Upper lobe of left lung (tissue), 6 donors: ENCODE data around the gene ZCCHC7. TPM values are rescaled to one million over a fixed set of nuclear protein-coding genes. Genes with fewer than 3 reads are reported as not detected.

Source experiments
- ATAC-seq, 2 donors: fragments of 200-7000 bp; cut with Tn5 transposase; one replicate each; pipeline ENCODE4 v1.9.1; 2022; ENCODE audit warnings: mild to moderate bottlenecking in 2 of 2, moderate library complexity in 2 of 2; ENCODE audit not compliant: low FRiP score in 2 of 2
- DNase-seq, 2 donors: peaks; one replicate each; pipeline ENCODE4 v3.0.0-alpha.2; 2019 to 2020
- H3K27ac ChIP-seq, 4 donors: fragments of 200-600 bp; sonication (generic); one replicate each; pipeline ENCODE4 v1.5.1; 2016 to 2019
- H3K27me3 ChIP-seq, 4 donors: fragments of 200-600 bp; sonication (generic); one replicate each; pipeline ENCODE4 v1.5.1; 2017 to 2019
- H3K36me3 ChIP-seq, 4 donors: fragments of 200-600 bp; sonication (generic); one replicate each; pipeline ENCODE4 v1.5.1; 2016 to 2019
- H3K4me1 ChIP-seq, 4 donors: fragments of 200-600 bp; sonication (generic); one replicate each; pipeline ENCODE4 v1.5.1; 2018 to 2019
- H3K4me3 ChIP-seq, 4 donors: fragments of 200-600 bp; sonication (generic); one replicate each; pipeline ENCODE4 v1.5.1; 2017 to 2019; ENCODE audit warnings: mild to moderate bottlenecking in 2 of 4, moderate library complexity in 1 of 4
- H3K9me3 ChIP-seq, 4 donors: fragments of 200-600 bp; sonication (generic); one replicate each; pipeline ENCODE4 v1.5.1; 2018 to 2019
- CTCF ChIP-seq, 6 experiments: fragments of 450-650 bp in 4 of 6; fragments of 200-600 bp in 2 of 6; sonication (generic) in 2 of 6; IDR thresholded peaks; one replicate each; pipeline ENCODE4 v1.5.1; 2016 to 2019; ENCODE audit warnings: antibody characterized with exemption in 6 of 6
- EP300 ChIP-seq, 4 donors: sonication (generic); formaldehyde crosslinking; IDR thresholded peaks; one replicate each; pipeline ENCODE4 v1.5.1; 2017; ENCODE audit warnings: antibody characterized with exemption in 4 of 4, control low read depth in 2 of 4
- POLR2A ChIP-seq, 4 donors: fragments of 450-650 bp; IDR thresholded peaks; one replicate each; pipeline ENCODE4 v1.5.1; 2016 to 2017; ENCODE audit warnings: antibody characterized with exemption in 4 of 4, mild to moderate bottlenecking in 2 of 4
- POLR2AphosphoS5 ChIP-seq, 2 donors: sonication (generic); formaldehyde crosslinking; IDR thresholded peaks; one replicate each; pipeline ENCODE4 v1.5.1; 2017; ENCODE audit warnings: antibody characterized with exemption in 2 of 2
- WGBS, 2 donors: methylation state at CpG; one replicate each; pipeline ENCODE4 v1.1.5; 2017 to 2018; 5-methylcytosine and 5-hydroxymethylcytosine counted together
- total RNA-seq, 6 donors: library from RNA; depleted of rRNA in 4 of 6; stranded (reverse); fragments of >200 nt in 4 of 6; gene quantifications; one replicate each; pipeline versions ENCODE4 v1.1.0 to v1.2.1, GENCODE V29; 2016 to 2021
- donor health status: DM: no; HTN: no; CAD: no; lungs with moderate emphysema.
- donor health status: DM: no; HTN: yes; CAD: no; lungs with severe emphysema.

The ZCCHC7 gene
- total RNA-seq, 6 donors from 2014 or later, result 11.1 to 44.0 (median 18.7) TPM

- no peak for DNase-seq
- no peak overlapping the region for H3K4me3 ChIP-seq
- peaks cover 0 to 2% (median 0%) of the 10 kb centered on the region in 4 donors for H3K4me1 ChIP-seq
- H3K36me3 ChIP-seq, result no peaks in the 10 kb centered on the region
- 82 to 85% methylated on average over 4 of the region's 4 CpGs for WGBS, 2 donors
- TF ChIP-seq EP300 (IDR thresholded peaks at IDR 0.05), result no peak
- TF ChIP-seq POLR2A (IDR thresholded peaks at IDR 0.05), result no peak
- TF ChIP-seq CTCF (IDR thresholded peaks at IDR 0.05), result no peak
- no peak for TF ChIP-seq POLR2AphosphoS5 (IDR thresholded peaks at IDR 0.05)
- ATAC-seq, result no peak
- H3K27me3 ChIP-seq, result no peaks in the 10 kb centered on the region
- H3K27ac ChIP-seq, result no peak overlapping the region
- no peaks in the 10 kb centered on the region for H3K9me3 ChIP-seq
These were observed 119.0 kb downstream of the ZCCHC7 start for GRCh38 chr9:37239224-37239859.

GRCh38 chr9:37239921-37240320, 119.5 kb downstream of the ZCCHC7 start:
- ATAC-seq (no peak), DNase-seq (no peak)
- peaks cover 0 to 2% (median 0%) of the 10 kb centered on the region in 4 donors for H3K4me1 ChIP-seq
- H3K4me3 ChIP-seq, result no peak overlapping the region
- H3K36me3 ChIP-seq, result no peaks in the 10 kb centered on the region
- H3K9me3 ChIP-seq, result no peaks in the 10 kb centered on the region
- no peaks in the 10 kb centered on the region for H3K27me3 ChIP-seq
- TF ChIP-seq POLR2AphosphoS5 (IDR thresholded peaks at IDR 0.05) (no peak), POLR2A (IDR thresholded peaks at IDR 0.05) (no peak), EP300 (IDR thresholded peaks at IDR 0.05) (no peak), CTCF (IDR thresholded peaks at IDR 0.05) (no peak)
- 90 to 91% methylated on average over 2 of the region's 2 CpGs for WGBS, 2 donors
- H3K27ac ChIP-seq, result no peak overlapping the region

- Histone ChIP-seq H3K4me3 (no peak overlapping the region), H3K4me1 (peaks cover 0 to 2% (median 0%) of the 10 kb centered on the region in 4 donors), H3K36me3 (no peaks in the 10 kb centered on the region), H3K27me3 (no peaks in the 10 kb centered on the region), H3K27ac (no peak overlapping the region), H3K9me3 (no peaks in the 10 kb centered on the region)
- TF ChIP-seq POLR2A (IDR thresholded peaks at IDR 0.05) (no peak), EP300 (IDR thresholded peaks at IDR 0.05) (no peak), POLR2AphosphoS5 (IDR thresholded peaks at IDR 0.05) (no peak), CTCF (IDR thresholded peaks at IDR 0.05) (no peak)
- ATAC-seq, result no peak
- DNase-seq, result no peak
- 88 to 94% methylated on average over 1 of the region's 1 CpG for WGBS, 2 donors
These were observed 121.0 kb downstream of the ZCCHC7 start for GRCh38 chr9:37241340-37241739.

- no peaks in the 10 kb centered on the region for H3K9me3 ChIP-seq
- no peak overlapping the region for H3K27ac ChIP-seq
- no peaks in the 10 kb centered on the region for H3K27me3 ChIP-seq
- no peak for TF ChIP-seq POLR2AphosphoS5 (IDR thresholded peaks at IDR 0.05)
- TF ChIP-seq CTCF (IDR thresholded peaks at IDR 0.05), result no peak
- H3K36me3 ChIP-seq, result no peaks in the 10 kb centered on the region
- WGBS, 2 donors, result 93 to 94% methylated on average over 1 of the region's 1 CpG
- peaks cover 0 to 2% (median 0%) of the 10 kb centered on the region in 4 donors for H3K4me1 ChIP-seq
- DNase-seq (no peak), ATAC-seq (no peak)
- no peak overlapping the region for H3K4me3 ChIP-seq
These were observed 121.7 kb downstream of the ZCCHC7 start for GRCh38 chr9:37242089-37242488.
